NCI-H2171 (cell line): ENCODE measurements around the gene AP3D1.

Experiments
- DNase-seq: peaks from one replicate; lab custom pipeline; 2025; lab: John Stamatoyannopoulos, UW

Gene AP3D1

GRCh38 chr19:2180881-2181632 is 29.7 kb upstream of the AP3D1 start:
- no peak for DNase-seq

- DNase-seq, result no peak
These were observed 28.7 kb upstream of the AP3D1 start for GRCh38 chr19:2180114-2180513.

- DNase-seq, result no peak
These were observed 27.7 kb upstream of the AP3D1 start for GRCh38 chr19:2179095-2179494.

- DNase-seq, result no peak
These were observed 25.1 kb upstream of the AP3D1 start for GRCh38 chr19:2176337-2176994.

- DNase-seq, result no peak
These were observed 24.4 kb upstream of the AP3D1 start for GRCh38 chr19:2175742-2176141.

GRCh38 chr19:2173767-2174577 is 22.6 kb upstream of the AP3D1 start:
- DNase-seq, result no peak

- DNase-seq, result no peak
These were observed 22.0 kb upstream of the AP3D1 start for GRCh38 chr19:2173388-2173766.

- peak; percentile 70 for DNase-seq
These were observed 20.2 kb upstream of the AP3D1 start for GRCh38 chr19:2171349-2172145.

GRCh38 chr19:2170987-2171348 is 19.6 kb upstream of the AP3D1 start:
- DNase-seq, result no peak

GRCh38 chr19:2170219-2170618 is 18.9 kb upstream of the AP3D1 start:
- DNase-seq, result no peak

- DNase-seq, result no peak
These were observed 17.5 kb upstream of the AP3D1 start for GRCh38 chr19:2168619-2169424.

GRCh38 chr19:2167896-2168618 is 16.7 kb upstream of the AP3D1 start:
- DNase-seq, result no peak

- DNase-seq, result no peak
These were observed 15.7 kb upstream of the AP3D1 start for GRCh38 chr19:2166741-2167738.

GRCh38 chr19:2164020-2164998 is 12.9 kb upstream of the AP3D1 start:
- peak; percentile 15 for DNase-seq

- DNase-seq, result no peak
These were observed 9.0 kb upstream of the AP3D1 start for GRCh38 chr19:2160379-2160778.

- no peak for DNase-seq
These were observed 6.1 kb upstream of the AP3D1 start for GRCh38 chr19:2157452-2157851.

GRCh38 chr19:2154587-2155075 is 3.3 kb upstream of the AP3D1 start:
- no peak for DNase-seq

- DNase-seq, result no peak
These were observed 500 bp downstream of the AP3D1 start for GRCh38 chr19:2150794-2151338.
